Stimulated activated CD8-positive, alpha-beta memory T cell treated with anti-CD3 and anti-CD28 coated beads, Interleukin-4, amount 100 ng/mL, for 24 hours (primary cell): ENCODE data around the gene EVI2A.

ENCODE experiments used
- DNase-seq: peaks from one replicate; pipeline ENCODE4 v3.0.0-alpha.2; 2020; ENCODE audit warnings: low read depth

Gene EVI2A

GRCh38 chr17:31273516-31273915 lies 47.9 kb downstream of the EVI2A start:
- DNase-seq, result no peak

GRCh38 chr17:31272803-31273202 lies 48.6 kb downstream of the EVI2A start:
- no peak for DNase-seq

- DNase-seq, result no peak
These were observed 49.2 kb downstream of the EVI2A start for GRCh38 chr17:31272236-31272635.

DNA sequence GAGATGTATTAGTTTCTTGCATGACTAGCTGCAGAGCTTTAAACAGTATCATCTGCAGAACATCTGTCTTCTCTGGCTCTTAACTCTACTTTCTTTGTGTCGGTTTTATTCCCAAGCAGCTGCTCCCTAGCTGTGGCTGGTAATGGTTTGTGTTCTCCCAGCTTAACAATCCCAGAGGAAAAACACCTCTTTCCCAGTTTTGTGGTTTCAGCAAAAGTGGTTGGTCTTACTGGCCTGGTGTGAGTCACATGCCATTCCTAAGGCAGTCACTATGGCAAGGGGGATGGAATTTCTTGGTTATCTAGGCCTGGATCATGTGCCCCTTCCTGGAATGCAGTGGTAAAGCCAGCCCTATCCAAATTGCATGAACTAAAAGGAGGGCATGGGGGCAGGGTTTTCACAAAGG lies 51.8 kb downstream of the EVI2A start:
- DNase-seq, result no peak

DNA sequence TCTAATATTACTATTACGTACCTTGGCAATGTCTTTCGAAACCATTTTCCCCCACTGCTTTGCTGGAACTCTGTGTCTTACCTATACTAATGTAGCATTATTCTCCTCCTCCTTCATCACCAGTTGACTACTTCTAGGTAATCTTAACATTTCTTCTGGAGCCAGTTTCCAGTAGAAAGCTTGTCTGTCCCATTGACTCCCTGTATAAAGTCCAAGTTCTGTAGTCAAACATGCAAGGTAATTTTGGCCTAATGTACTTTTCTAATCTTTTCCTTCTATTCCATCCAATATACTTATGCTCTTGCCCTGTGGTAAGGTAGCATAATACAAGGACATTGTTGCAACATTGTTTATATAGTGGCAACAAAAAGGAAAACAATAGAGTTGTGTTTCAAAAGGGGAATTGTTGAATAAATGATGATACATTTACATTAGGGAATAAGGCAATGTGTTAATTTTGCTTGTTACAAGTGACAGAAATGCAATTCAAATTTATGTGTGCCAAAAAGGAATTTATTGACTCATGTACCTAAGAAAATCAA lies 52.3 kb downstream of the EVI2A start:
- no peak for DNase-seq
